ENCODE measurements around the gene C4orf51. TPM values are rescaled to one million over a fixed set of nuclear protein-coding genes. Genes with fewer than 3 reads are reported as not detected.

C4orf51 gene
- total and polyA plus RNA-seq, 2 donors (not counting 1 experiment from before 2014, with no cell fraction given) = not detected

- H3K27me3 ChIP-seq (replicated peaks in 1 of 4; ENCODE audit: control extremely low read depth in 1 of 4, control insufficient read depth in 3 of 4, insufficient read depth in 4 of 4, low read length in 3 of 4) = no peaks in the 10 kb centered on the region
- Mint-ChIP-seq H3K27me3 (no peaks in the 10 kb centered on the region), H3K4me3 (no peak overlapping the region), H3K9me3 (ENCODE audit: insufficient read depth) (no peaks in the 10 kb centered on the region), H3K27ac (no peak overlapping the region), H3K4me1 (no peaks in the 10 kb centered on the region)
- CTCF ChIA-PET = interaction anchor here (0.6 to 1.1 kb wide), 3 partner anchors 20 to 562 kb away, joined by 3 to 4 read pairs (median 3); no protein-coding TSS in a partner anchor
- no peaks in the 10 kb centered on the region for H4K20me1 ChIP-seq (ENCODE audit: control insufficient read depth, insufficient read depth, low read length, poor library complexity, severe bottlenecking)
- H3K4me3 ChIP-seq (ENCODE audit: control extremely low read depth in 1 of 5, extremely low read depth in 1 of 5, insufficient read depth in 1 of 5, low read depth in 2 of 5, low read length in 4 of 5) = no peak overlapping the region
- no peaks in the 10 kb centered on the region for H3K9me3 ChIP-seq (ENCODE audit: control extremely low read depth in 1 of 3, control insufficient read depth in 2 of 3, insufficient read depth in 1 of 3, low read length in 2 of 3)
- no peak overlapping the region for H3K27ac ChIP-seq (ENCODE audit: low read length in 2 of 2)
- H3K36me3 ChIP-seq (replicated peaks in 1 of 2; ENCODE audit: control extremely low read depth in 1 of 2, control insufficient read depth in 1 of 2, extremely low read depth in 1 of 2, insufficient read depth in 2 of 2, low read length in 1 of 2) = peaks cover 2 to 11% of the 10 kb centered on the region in 2 experiments
- no peak overlapping the region for H2AFZ ChIP-seq (ENCODE audit: insufficient read depth, low read depth, low read length, poor library complexity, severe bottlenecking)
- TF ChIP-seq EZH2 (IDR thresholded peaks at IDR 0.05; ENCODE audit: borderline replicate concordance, insufficient read depth, low read depth, low read length, poor library complexity, severe bottlenecking) = no peak
- TF ChIP-seq CTCF (IDR thresholded peaks at IDR 0.05) = no peak
- H3K4me1 ChIP-seq (ENCODE audit: control insufficient read depth in 2 of 2, insufficient read depth in 2 of 2, low read length in 2 of 2) = no peaks in the 10 kb centered on the region
- H3K4me2 ChIP-seq (replicated peaks; ENCODE audit: low read depth, low read length, poor library complexity, severe bottlenecking) = no peak overlapping the region
- WGBS (ENCODE audit: insufficient coverage) = no CpG with 5 or more reads among the region's 1 CpG
- no peak overlapping the region for H3K9ac ChIP-seq (ENCODE audit: low read length)
- intact Hi-C loops (cut with micrococcal nuclease) = no loop called here
- DNase-seq (no peak), ATAC-seq (ENCODE audit: low read depth) (no peak)
- POLR2A ChIA-PET = interaction anchor here (0.6 kb wide), 1 partner anchor 410 kb away, joined by 3 read pairs; no protein-coding TSS in a partner anchor
- H3K79me2 ChIP-seq (ENCODE audit: control insufficient read depth, insufficient read depth, low read length) = no peaks in the 10 kb centered on the region
Observed at GRCh38 chr4:145643295-145643694, 36.7 kb upstream of the C4orf51 start.

- Mint-ChIP-seq H3K4me1 (no peaks in the 10 kb centered on the region), H3K27me3 (no peaks in the 10 kb centered on the region), H3K4me3 (no peak overlapping the region), H3K9me3 (ENCODE audit: insufficient read depth) (no peaks in the 10 kb centered on the region), H3K27ac (no peak overlapping the region)
- ChIA-PET POLR2A (no interaction called here), CTCF (no interaction called here)
- H3K9ac ChIP-seq (ENCODE audit: low read length) = no peak overlapping the region
- no peaks in the 10 kb centered on the region for H3K4me1 ChIP-seq (ENCODE audit: control insufficient read depth in 2 of 2, insufficient read depth in 2 of 2, low read length in 2 of 2)
- H3K36me3 ChIP-seq (replicated peaks in 1 of 2; ENCODE audit: control extremely low read depth in 1 of 2, control insufficient read depth in 1 of 2, extremely low read depth in 1 of 2, insufficient read depth in 2 of 2, low read length in 1 of 2) = peaks cover 2 to 16% of the 10 kb centered on the region in 2 experiments
- H3K27me3 ChIP-seq (replicated peaks in 1 of 4; ENCODE audit: control extremely low read depth in 1 of 4, control insufficient read depth in 3 of 4, insufficient read depth in 4 of 4, low read length in 3 of 4) = no peaks in the 10 kb centered on the region
- ATAC-seq (ENCODE audit: low read depth) (no peak), DNase-seq (no peak)
- TF ChIP-seq EZH2 (IDR thresholded peaks at IDR 0.05; ENCODE audit: borderline replicate concordance, insufficient read depth, low read depth, low read length, poor library complexity, severe bottlenecking) (no peak), CTCF (IDR thresholded peaks at IDR 0.05) (no peak)
- no peaks in the 10 kb centered on the region for H3K79me2 ChIP-seq (ENCODE audit: control insufficient read depth, insufficient read depth, low read length)
- H2AFZ ChIP-seq (ENCODE audit: insufficient read depth, low read depth, low read length, poor library complexity, severe bottlenecking) = no peak overlapping the region
- no peak overlapping the region for H3K27ac ChIP-seq (ENCODE audit: low read length in 2 of 2)
- no peak overlapping the region for H3K4me3 ChIP-seq (ENCODE audit: control extremely low read depth in 1 of 5, extremely low read depth in 1 of 5, insufficient read depth in 1 of 5, low read depth in 2 of 5, low read length in 4 of 5)
- no peaks in the 10 kb centered on the region for H4K20me1 ChIP-seq (ENCODE audit: control insufficient read depth, insufficient read depth, low read length, poor library complexity, severe bottlenecking)
- intact Hi-C loops (cut with micrococcal nuclease) = no loop called here
- 100% methylated on average over 2 of the region's 3 CpGs for WGBS (ENCODE audit: insufficient coverage)
- no peaks in the 10 kb centered on the region for H3K9me3 ChIP-seq (ENCODE audit: control extremely low read depth in 1 of 3, control insufficient read depth in 2 of 3, insufficient read depth in 1 of 3, low read length in 2 of 3)
- no peak overlapping the region for H3K4me2 ChIP-seq (replicated peaks; ENCODE audit: low read depth, low read length, poor library complexity, severe bottlenecking)
Observed at GRCh38 chr4:145644699-145645098, 35.2 kb upstream of the C4orf51 start.

Data from B cell (primary cell).